SKM-1 treated with dmso at 0.1 percent for 144 hours (cell line): ENCODE measurements around the gene ADRB1.

ENCODE experiments used
- DNase-seq: peaks from one replicate; lab custom pipeline; 2025; ENCODE audit not compliant: unreplicated experiment; lab: John Stamatoyannopoulos, UW

ADRB1 gene

DNA sequence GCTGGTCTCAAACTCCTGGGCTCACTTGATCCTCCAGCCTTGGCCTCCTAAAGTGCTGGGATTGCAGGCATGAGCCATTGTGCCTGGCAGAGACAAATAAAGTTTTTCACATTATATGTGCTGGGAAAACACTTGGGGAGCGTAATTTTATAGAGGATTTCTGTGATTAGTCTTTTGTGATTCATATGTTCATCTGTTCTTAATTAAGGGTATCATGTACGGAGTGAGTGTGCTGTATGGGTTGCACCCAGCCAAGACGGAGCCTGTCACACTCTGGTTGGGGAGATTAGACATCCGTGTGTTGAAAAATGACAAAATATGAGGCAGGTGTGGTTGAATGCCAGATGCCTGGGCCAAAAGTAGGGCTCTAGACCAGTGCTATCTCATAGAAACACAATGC, 10.3 kb downstream of the ADRB1 start:
- DNase-seq = no peak

DNA sequence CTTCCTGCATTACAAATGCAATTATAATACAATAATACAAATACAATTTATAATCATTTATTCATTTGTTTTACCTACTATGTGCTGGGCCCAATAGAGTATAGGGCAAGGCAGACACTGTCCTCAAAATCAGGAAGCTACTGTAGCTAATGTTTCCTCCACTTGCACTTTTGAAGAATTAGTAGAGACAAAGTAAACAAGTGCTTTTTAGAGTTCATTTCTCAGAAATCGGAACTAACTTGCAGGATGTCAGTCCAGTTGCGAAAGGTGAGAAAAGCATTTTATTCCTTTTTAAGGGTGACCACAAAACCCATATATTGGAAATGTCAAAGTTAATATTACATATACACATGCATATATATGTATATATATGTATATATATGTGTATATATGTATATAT, 14.2 kb downstream of the ADRB1 start:
- peak; percentile 67 for DNase-seq

DNA sequence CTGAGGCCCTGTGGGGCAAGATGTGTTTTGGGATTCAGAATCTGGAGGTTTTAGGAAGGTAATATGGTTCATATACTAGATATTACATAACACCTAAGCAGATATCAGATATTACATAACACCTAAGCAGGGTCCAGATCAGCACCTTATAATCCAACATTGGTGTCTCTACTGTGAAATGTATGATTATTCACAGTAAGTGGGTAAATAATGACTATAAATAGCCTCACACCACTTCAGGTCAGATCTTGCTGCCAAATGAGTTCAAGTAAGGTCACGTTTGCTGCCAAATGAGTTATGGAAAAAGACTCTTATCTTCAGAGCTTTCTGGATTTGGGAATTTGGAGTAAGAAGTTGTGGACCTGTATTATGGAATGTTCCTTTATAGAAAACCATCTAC, 14.6 kb downstream of the ADRB1 start:
- no peak for DNase-seq

GRCh38 chr10:114059561-114059960, 15.9 kb downstream of the ADRB1 start:
- no peak for DNase-seq

DNA sequence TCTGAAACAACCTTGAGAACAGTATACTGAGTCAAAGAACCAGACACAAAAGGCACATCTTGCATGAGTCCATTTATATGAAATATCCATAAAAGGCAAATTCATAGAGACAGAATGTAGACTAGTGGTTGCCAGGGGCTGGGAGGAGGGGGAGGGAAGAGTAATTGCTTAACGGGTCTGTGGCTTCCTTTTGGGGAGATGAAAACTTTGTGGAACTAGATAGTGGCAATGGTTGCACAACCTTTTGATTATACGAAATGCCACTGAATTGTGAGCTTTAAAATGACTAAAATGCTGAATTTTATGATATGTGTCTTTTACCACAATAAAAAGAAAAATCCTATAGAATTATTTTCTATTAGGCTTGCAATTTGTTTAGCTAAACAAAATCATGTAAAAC, 16.8 kb downstream of the ADRB1 start:
- peak; percentile 69 for DNase-seq

- no peak for DNase-seq
Observed at GRCh38 chr10:114061148-114061547, 17.5 kb downstream of the ADRB1 start.

DNA sequence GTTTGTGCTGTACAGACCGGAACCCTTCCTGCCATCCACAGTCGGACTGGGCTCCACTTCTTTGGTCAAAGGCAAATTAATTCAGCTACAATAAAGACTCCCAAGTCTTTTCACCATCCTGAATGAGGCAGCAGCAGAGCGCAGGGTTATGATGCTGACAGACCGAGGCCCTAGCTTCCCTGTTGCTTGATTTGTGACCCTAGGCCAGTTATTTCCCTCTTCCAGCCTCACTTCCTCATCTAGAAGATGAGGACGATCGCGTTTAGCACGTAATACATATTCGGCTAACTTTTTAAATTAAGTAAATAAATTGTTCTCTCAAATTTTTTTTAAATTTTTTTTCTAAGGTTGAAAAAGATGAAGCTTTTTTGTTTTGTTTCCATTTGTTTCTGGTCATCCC, 18.1 kb downstream of the ADRB1 start:
- DNase-seq = no peak

DNA sequence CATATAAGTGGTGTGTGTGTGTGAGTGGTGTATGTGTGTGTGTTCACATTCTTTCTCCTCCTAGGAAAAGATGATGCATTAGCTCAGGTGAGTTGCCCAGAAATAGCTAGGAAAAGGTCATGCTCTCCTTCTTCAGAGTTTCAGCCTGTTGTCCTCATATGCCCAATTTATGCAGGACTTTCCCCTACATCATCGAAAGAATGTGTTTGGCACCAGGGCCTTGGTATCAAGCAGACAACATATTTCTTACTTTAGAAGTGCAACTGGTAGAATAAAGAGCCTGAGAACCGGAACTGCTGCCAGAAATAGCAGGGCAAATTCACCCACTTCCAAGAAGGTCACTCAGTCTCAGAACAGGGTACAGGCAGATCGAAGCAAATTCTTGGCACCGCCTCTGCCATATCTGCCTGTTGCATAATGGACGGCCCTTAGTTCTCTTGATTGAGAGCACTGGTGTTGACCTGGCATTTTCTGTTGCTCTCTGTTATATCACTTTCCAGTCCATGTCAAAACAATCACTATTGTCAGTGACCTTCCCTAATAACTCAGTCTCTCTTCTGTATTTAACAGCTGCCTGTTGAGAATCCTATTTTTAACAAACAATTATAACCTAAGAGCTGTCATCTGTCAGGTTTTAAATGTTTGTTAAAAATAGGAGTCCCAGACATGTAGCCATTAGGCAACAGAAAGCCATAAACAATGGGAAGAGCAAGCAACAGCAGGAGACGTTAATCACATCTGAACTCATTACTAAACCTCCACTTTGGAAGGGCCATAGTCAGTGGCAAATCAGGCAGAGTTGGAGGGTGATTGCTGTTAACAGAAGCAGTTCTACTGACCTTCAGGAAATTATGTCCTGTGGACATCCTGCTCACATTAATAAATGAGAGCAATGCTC, 20.7 kb downstream of the ADRB1 start:
- DNase-seq = no peak

DNA sequence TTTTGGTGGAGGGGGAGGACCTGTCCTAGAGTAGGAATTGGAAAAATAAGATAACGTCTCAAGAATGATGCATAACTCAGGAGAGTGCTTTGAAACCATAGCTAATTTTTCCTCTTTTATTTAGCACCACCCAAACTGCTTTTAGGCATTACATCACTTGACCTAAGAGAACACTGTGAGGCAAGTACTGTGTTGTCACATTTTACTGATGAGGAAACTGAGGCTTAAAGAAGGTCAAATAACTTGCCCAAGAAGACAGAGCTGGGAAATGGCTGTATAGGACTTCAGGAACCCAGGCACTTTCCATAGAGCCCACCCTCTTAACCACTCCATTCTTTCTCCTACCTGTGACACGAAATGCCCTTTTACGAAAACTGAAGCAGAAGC, 21.4 kb downstream of the ADRB1 start:
- DNase-seq = no peak

DNA sequence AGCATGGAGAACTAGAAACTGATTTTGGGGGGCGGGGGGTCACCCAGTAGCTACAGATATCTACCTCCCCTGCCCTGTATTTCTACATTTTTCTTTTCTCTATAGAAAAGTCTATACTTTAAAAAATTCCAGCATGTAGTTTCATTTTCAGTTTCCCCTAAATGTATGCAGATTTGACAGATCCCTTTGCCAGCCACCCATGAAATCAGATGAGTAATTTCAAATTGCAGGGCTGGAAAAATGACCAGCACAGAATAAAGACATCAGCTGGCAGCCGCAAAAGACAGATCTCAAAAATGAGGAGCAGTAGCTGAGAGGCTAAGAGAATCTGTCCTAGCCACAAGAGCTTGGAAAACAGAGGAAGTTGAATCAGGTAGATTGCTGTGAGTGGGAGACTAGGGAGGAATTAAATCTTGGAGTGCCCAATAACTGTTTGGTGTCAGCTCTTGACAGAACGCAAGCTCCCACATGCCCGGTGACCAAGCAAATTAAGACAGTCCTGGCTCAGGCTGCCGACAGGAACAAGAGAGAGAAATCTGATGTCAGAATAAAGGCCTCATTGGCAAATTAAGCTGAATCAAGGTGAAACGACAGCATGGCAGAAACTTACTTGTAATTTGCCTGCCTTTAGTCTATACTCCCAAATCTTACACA, 24.5 kb downstream of the ADRB1 start:
- DNase-seq = no peak

- DNase-seq = no peak
Observed at GRCh38 chr10:114070710-114071109, 27.0 kb downstream of the ADRB1 start.

DNA sequence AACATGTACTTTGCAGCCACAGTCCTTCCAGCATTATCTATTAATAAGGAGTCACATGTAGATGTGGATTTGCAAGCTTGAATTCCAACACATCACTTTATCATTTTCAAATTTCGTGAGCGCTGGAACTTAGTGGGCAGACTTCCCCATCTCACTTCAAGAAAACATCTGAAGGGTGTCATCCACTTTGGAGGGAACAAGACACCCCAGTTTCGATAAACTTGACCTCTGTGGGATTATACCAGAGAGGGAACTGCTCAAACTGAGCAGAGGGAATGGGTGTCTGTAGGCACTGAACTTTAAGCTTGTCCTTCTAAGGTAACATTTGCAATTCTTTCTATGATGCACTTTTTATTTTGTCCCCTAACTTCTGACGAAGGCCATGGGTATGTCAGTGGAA, 27.5 kb downstream of the ADRB1 start:
- no peak for DNase-seq

GRCh38 chr10:114073395-114074186, 29.9 kb downstream of the ADRB1 start:
- DNase-seq = no peak

GRCh38 chr10:114075093-114075492, 31.4 kb downstream of the ADRB1 start:
- DNase-seq = no peak

- no peak for DNase-seq
Observed at GRCh38 chr10:114077347-114077746, 33.7 kb downstream of the ADRB1 start.

DNA sequence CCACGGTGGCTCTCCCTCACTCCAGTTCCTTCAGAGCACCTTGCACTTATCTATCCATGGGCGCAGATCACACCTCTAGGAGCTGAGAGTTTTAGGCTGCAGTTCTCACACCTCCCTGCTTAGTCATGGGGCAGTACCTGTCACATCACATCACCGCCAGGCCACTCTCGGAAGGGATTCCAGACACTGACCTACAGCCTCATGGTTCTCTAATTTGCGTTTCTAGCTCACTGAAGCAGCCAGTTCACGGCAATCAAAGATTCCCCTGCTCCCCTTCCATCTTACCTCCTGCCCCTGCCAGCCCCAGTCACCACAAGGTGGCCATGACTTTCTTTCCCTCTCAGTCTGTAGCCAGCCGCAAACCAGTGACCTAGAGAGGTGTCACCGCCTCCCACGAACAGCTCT, 34.2 kb downstream of the ADRB1 start:
- no peak for DNase-seq

DNA sequence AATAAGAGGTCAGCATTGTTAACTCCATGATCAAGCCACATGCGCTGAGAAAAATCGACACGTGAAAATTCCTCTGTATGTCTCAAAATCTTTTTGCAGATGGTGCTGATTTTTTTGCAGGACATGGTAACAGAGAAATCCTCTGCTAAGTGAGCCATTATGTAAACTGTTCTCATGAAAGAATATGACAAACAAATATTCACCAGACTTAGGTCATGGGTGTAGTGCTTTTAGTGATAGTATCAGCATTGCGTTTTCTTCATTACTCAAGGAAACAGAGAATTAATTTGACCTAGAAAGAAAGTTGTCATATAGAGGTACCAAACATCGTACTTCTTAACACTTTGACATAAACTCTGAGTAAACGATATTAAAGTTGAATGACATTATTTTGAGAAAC, 34.7 kb downstream of the ADRB1 start:
- no peak for DNase-seq

GRCh38 chr10:114079421-114079820, 35.8 kb downstream of the ADRB1 start:
- no peak for DNase-seq

- no peak for DNase-seq
Observed at GRCh38 chr10:114081911-114082583, 38.4 kb downstream of the ADRB1 start.

GRCh38 chr10:114083040-114083439, 39.4 kb downstream of the ADRB1 start:
- no peak for DNase-seq

DNA sequence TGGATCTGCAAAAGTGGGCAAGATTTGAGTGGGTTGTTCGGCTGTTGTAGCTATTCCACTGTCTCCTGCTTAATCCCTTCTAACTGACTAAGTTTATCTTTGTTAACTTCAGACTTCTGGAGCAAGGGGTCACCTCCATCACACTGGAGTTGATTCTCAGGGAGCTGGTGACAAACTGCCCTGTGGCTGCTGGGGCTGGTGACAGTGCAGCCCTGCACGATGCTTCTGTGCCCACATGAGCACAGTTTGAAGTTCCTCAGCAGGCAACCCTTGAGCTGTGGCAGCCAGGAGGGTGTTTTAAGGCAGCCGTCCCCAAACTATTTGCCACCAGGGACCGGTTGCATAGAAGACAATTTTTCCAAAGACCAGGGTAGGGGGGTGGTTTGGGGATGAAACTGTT, 40.5 kb downstream of the ADRB1 start:
- no peak for DNase-seq
